Small intestine (tissue), 7 donors: ENCODE data around the gene OPTN. TPM values are rescaled to one million over a fixed set of nuclear protein-coding genes. Genes with fewer than 3 reads are reported as not detected.

Experiments used
- DNase-seq, 2 donors: peaks; one replicate each; pipeline versions ENCODE4 v3.0.0 to v3.0.0-alpha.2; 2013
- FAIRE-seq: peaks from 2 replicates; lab custom pipeline; 2012; peaks lifted over from hg19 to GRCh38; lab: Jason Lieb, UNC
- H3K27ac ChIP-seq, 3 donors: one replicate each; pipeline ENCODE4 v1.5.1; 2013; ENCODE audit warnings: low read length in 2 of 3, mild to moderate bottlenecking in 2 of 3, control low read depth in 1 of 3, inconsistent platforms in 1 of 3, low read depth in 1 of 3, moderate library complexity in 1 of 3
- H3K27me3 ChIP-seq, 3 donors: one replicate each; pipeline ENCODE4 v1.6.1; 2013; ENCODE audit warnings: low read length in 3 of 3, inconsistent platforms in 1 of 3; ENCODE audit not compliant: control insufficient read depth in 3 of 3, insufficient read depth in 3 of 3
- H3K36me3 ChIP-seq, 3 donors: one replicate each; pipeline ENCODE4 v1.6.1; 2013; ENCODE audit warnings: low read length in 3 of 3, inconsistent platforms in 1 of 3, low read depth in 1 of 3, mild to moderate bottlenecking in 1 of 3, moderate library complexity in 1 of 3; ENCODE audit not compliant: control insufficient read depth in 3 of 3, insufficient read depth in 2 of 3
- H3K4me1 ChIP-seq, 3 donors: one replicate each; pipeline ENCODE4 v1.6.1; 2013; ENCODE audit warnings: low read length in 2 of 3, inconsistent platforms in 1 of 3, low read depth in 1 of 3, mild to moderate bottlenecking in 1 of 3, moderate library complexity in 1 of 3; ENCODE audit not compliant: control insufficient read depth in 3 of 3, insufficient read depth in 2 of 3
- H3K4me3 ChIP-seq, 3 donors: one replicate each; pipeline ENCODE4 v1.5.1; 2013; ENCODE audit warnings: low read length in 3 of 3, control low read depth in 1 of 3, inconsistent platforms in 1 of 3, low read depth in 1 of 3, mild to moderate bottlenecking in 1 of 3, moderate library complexity in 1 of 3
- H3K9me3 ChIP-seq, 2 donors: one replicate each; pipeline ENCODE4 v1.6.1; 2013; ENCODE audit warnings: low read depth in 1 of 2, low read length in 1 of 2; ENCODE audit not compliant: control insufficient read depth in 2 of 2, insufficient read depth in 1 of 2
- WGBS, 3 donors: extraction: QIAGEN DNeasy Blood & Tissue Kit; methylation state at CpG; one replicate each; pipeline ENCODE4 v1.1.7; 2013; 5-methylcytosine and 5-hydroxymethylcytosine counted together
- polyA plus RNA-seq, 4 donors: library from polyadenylated mRNA; stranded (reverse) in 3 of 4; unstranded in 1 of 4; fragments of 200-250 nt in 3 of 4; fragments of 120-200 nt in 1 of 4; gene quantifications; one replicate each; pipeline versions ENCODE4 v1.2.1 to v1.2.3, GENCODE V29; 2013
- donor health status: healthy with polysubstance abuse.
- donor health status: control.
- donor health status: control.
- donor health status: Bipolar disorder and iron deficiency.
- donor health status: healthy.

OPTN gene
- polyA plus RNA-seq, 4 donors = 41.7 to 106 (median 89.4) TPM

DNA sequence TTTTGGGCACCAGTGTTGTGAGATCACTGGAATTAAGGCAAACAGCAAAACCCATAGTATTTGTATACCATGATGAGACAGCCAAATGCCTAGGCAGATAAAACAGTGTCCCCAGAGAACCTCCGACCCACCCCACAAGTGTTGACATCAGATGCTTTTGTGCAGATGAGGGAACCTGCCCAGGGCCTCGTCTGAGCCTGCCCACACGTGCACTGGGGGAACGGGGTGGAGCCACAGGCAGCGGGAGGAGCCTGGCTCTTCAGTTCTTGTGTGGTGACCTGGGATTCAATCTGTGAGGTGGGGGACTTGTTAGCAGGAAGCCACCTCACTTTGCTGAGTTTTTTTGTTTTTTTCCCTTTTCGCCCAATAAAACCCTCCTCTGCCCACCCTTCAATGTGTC, 33.4 kb upstream of the OPTN start:
- DNase-seq (no peak), FAIRE-seq (no peak)
- no peak overlapping the region for H3K4me3 ChIP-seq
- 54 to 65% (median 59%) methylated on average over 6 of the region's 6 CpGs for WGBS, 3 donors
- H3K4me1 ChIP-seq = no peaks in the 10 kb centered on the region
- H3K27me3 ChIP-seq = peaks cover 0 to 1% (median 0%) of the 10 kb centered on the region in 3 donors
- H3K27ac ChIP-seq = no peak overlapping the region
- no peaks in the 10 kb centered on the region for H3K9me3 ChIP-seq
- no peaks in the 10 kb centered on the region for H3K36me3 ChIP-seq

DNA sequence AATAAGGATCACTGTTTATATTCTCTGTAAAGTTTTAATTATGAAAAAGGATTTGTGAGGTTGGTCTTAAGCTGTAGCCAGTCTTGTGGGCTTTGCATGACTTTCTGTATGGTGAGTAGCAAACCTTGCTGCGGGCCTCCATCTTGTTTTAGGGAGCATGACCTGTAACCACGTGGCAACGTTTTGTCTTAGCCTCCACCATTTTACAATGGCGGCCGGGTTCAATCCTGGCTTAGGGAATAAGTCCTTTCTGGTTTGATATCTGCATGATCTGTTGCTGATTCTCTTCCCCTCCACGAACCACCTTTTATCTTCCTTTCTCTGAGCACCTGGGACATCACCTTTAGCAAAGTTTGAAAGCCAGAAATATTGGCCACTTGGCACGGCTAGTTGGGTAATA, 32.5 kb upstream of the OPTN start:
- WGBS, 3 donors = 77 to 88% (median 86%) methylated on average over 7 of the region's 7 CpGs
- H3K4me3 ChIP-seq = no peak overlapping the region
- no peaks in the 10 kb centered on the region for H3K36me3 ChIP-seq
- H3K4me1 ChIP-seq = no peaks in the 10 kb centered on the region
- DNase-seq (no peak), FAIRE-seq (no peak)
- no peak overlapping the region for H3K27ac ChIP-seq
- peaks cover 0 to 1% (median 0%) of the 10 kb centered on the region in 3 donors for H3K27me3 ChIP-seq
- peaks cover 0 to 3% of the 10 kb centered on the region in 2 donors for H3K9me3 ChIP-seq

DNA sequence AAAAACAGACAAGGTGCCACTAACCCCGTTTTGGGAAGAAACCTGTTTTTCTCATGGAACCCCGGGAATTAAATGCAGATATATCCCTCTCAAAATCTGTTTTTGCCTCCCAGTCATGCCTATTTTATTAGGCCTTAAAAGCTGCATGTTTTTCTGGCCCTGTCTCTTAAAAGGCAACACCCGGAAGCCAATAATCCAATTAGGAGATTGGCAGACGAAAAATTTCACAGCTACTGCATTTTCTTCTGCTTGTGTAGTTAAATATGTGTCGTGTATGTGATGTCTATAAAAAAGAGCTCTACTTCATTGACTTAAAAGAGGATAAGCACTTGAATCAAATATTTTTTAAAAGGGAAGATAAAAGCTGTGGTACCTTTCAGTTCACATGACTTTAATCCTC, 31.9 kb upstream of the OPTN start:
- Histone ChIP-seq H3K4me1 (no peaks in the 10 kb centered on the region), H3K9me3 (peaks cover 0 to 3% of the 10 kb centered on the region in 2 donors), H3K27me3 (peaks cover 0 to 1% (median 0%) of the 10 kb centered on the region in 3 donors), H3K27ac (no peak overlapping the region), H3K4me3 (no peak overlapping the region), H3K36me3 (no peaks in the 10 kb centered on the region)
- 61 to 75% (median 62%) methylated on average over 5 of the region's 5 CpGs for WGBS, 3 donors
- no peak for FAIRE-seq
- DNase-seq = no peak

DNA sequence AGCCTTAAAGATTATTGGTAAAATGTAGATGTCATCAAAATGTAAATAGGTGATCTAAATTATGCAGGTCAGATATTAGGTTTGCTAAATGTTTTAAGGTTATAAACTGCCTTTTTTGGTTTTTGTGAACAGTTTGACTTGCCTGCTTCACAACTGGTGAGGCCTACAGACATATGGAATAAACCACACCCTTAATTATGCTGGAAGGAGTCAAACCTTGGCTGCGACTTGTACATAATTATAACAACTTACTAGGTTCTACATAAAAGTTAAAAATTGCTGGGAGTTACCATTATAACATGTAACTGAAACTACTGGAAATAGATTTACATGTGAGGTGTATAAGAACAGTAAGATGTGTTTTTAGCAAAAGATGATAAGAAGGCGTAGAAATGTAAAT, 31.5 kb upstream of the OPTN start:
- Histone ChIP-seq H3K9me3 (peaks cover 0 to 3% of the 10 kb centered on the region in 2 donors), H3K4me3 (no peak overlapping the region), H3K36me3 (no peaks in the 10 kb centered on the region), H3K27ac (no peak overlapping the region), H3K4me1 (no peaks in the 10 kb centered on the region), H3K27me3 (peaks cover 0 to 1% (median 0%) of the 10 kb centered on the region in 3 donors)
- DNase-seq (no peak), FAIRE-seq (no peak)
- WGBS, 3 donors = 83 to 91% (median 88%) methylated on average over 2 of the region's 2 CpGs

DNA sequence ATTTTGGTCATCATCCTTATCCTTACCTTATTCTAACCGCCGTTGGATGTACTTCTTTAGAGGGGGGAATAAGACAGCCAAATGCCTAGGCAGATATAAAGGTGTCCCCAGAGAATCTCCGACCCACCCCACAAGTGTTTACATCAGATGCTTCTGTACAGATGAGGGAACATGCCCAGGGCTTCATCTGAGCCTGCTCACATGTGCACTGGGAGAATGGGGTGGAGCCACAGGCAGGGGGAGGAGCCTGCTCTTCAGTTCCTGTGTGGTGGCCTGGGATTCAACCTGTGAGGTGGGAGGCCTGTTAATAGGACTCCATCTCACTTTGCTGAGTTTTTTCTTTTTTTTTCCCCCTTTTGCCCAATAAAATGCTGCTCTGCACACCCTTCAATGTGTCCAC, 27.6 kb upstream of the OPTN start:
- Histone ChIP-seq H3K36me3 (no peaks in the 10 kb centered on the region), H3K9me3 (peaks cover 0 to 3% of the 10 kb centered on the region in 2 donors), H3K4me1 (no peaks in the 10 kb centered on the region), H3K4me3 (no peak overlapping the region), H3K27me3 (no peaks in the 10 kb centered on the region), H3K27ac (no peak overlapping the region)
- 96 to 99% (median 97%) methylated on average over 3 of the region's 3 CpGs for WGBS, 3 donors
- no peak for FAIRE-seq
- DNase-seq = no peak

DNA sequence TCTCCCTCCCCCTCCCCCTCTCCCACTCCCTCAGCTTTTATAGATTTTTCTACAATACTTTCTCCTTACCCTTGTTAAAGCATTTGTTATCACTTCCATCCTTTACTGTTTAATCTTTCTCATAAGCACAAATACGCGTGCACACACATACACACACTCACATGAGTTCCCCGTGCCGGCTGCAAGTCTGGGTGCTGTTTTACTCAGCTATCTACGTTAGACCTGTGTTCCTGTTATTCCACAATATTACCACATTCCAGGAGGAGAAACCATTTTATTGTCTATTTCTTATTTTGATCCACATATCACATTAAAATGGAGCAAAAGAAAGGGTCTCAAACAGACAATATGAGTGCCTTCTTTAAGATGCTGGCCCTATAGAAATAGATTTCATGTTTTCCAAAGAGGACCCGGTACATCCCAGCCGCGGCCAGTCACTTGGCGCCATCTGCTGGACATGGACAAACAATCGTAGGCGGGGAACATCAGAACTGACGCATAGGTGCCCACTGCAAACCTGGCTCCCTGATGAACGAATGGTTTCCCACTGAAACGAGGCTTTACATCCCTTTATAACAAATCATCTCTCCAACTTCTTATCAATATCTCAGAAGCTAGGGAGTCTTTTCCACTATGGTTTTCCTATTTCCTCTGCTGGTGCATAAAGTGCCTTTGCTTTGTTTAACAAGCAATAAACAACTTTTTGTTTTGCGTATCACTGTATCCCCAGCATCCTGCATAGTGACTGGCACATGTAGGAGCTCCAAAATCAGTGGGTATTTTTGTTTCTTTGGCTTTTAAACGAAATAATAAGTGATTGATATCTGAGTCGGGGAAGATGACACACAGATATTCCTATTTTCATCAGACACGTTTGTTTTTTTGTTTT, 25.2 kb upstream of the OPTN start:
- no peaks in the 10 kb centered on the region for H3K4me1 ChIP-seq
- H3K4me3 ChIP-seq = no peak overlapping the region
- H3K27ac ChIP-seq = no peak overlapping the region
- peak; percentile 68 to 78 for DNase-seq
- H3K36me3 ChIP-seq = no peaks in the 10 kb centered on the region
- FAIRE-seq = no peak
- peaks cover 0 to 12% of the 10 kb centered on the region in 2 donors for H3K9me3 ChIP-seq
- H3K27me3 ChIP-seq = no peaks in the 10 kb centered on the region
- 21 to 24% (median 21%) methylated on average over 18 of the region's 18 CpGs for WGBS, 3 donors

DNA sequence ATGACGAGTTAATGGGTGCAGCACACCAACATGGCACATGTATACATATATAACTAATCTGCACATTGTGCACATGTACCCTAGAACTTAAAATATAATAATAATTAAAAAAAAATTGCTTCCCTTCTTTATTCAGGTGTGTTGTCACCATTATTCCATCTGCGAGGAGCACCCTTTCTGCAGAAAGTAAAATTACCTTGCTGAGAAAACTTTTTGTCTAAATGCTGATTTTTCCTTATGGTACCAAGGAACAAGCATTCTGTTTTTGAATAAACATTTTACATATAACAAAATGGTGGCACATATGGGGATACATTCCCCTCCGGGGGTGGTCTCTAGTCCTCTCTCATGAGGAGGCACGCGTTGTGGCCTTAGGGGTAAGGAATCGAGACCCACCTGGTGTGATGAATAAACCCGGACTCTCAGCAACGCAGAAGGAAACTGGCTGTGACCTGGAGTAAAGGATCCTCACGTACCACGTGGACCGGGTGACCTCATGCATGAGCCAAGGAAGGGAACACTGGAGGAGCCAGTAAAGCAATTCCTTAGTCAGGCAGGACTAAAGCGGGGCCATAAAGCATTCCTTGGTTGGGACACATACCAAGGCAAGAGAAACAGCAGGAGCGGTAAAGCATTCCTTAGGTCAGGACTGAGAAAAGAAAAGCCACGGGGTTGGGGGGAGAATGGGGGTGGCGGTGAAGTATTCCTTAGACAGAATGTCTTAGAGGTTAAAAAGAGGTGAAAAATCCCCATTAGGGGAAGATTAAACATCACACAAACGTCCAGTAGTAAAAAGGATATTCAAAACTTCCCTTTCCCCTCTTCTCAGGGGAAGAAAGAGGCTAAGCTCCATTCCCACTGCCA, 20.8 kb upstream of the OPTN start:
- Histone ChIP-seq H3K4me3 (no peak overlapping the region), H3K36me3 (no peaks in the 10 kb centered on the region), H3K27ac (no peak overlapping the region), H3K4me1 (no peaks in the 10 kb centered on the region), H3K27me3 (no peaks in the 10 kb centered on the region), H3K9me3 (peaks cover 0 to 30% of the 10 kb centered on the region in 2 donors)
- WGBS, 3 donors = 88 to 92% (median 90%) methylated on average over 16 of the region's 16 CpGs
- FAIRE-seq = no peak
- no peak for DNase-seq

DNA sequence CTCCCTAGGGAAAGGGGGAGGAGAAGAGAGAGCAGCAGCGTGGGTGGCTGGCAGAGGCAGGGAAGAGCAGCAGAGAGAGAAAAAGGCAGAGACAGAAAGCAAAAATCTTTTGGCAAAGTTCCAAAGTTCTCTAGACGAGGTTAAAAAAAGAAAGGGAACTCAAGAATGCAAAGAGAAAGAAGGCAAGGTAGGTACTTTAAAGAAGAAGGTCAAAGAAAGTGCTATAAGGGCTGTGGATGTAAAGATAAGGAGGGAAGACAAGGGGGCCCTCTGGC, 20.2 kb upstream of the OPTN start:
- Histone ChIP-seq H3K4me3 (no peak overlapping the region), H3K4me1 (no peaks in the 10 kb centered on the region), H3K27ac (no peak overlapping the region), H3K27me3 (no peaks in the 10 kb centered on the region), H3K9me3 (peaks cover 0 to 36% of the 10 kb centered on the region in 2 donors), H3K36me3 (no peaks in the 10 kb centered on the region)
- DNase-seq (no peak), FAIRE-seq (no peak)
- WGBS, 3 donors = 20 to 40% (median 39%) methylated on average over 2 of the region's 2 CpGs
